NCI-H1694 (cell line): ENCODE measurements around the gene ZMYM3.

ENCODE experiments used
- DNase-seq: peaks from one replicate; lab custom pipeline; 2025; lab: John Stamatoyannopoulos, UW

ZMYM3 gene

DNA sequence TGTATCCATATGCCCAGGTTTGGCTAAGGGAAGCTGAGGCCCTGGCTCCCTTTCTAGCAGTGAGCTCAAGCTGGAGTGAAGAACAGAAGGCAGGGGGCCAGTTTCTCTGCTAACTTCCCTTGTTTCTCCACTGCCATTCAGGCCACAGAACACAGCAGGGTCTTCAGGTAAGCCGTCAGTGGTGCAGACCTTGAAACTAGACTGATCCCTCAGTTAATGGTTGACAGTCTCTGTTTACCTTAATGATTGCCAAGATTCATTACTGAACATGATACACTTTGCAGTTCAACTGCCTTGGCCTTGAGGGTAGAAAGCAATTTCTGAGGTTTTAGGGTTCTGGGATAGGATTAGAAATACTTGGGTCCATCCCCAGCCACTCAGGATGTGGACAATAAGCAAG lies 39.8 kb downstream of the ZMYM3 start:
- no peak for DNase-seq

DNA sequence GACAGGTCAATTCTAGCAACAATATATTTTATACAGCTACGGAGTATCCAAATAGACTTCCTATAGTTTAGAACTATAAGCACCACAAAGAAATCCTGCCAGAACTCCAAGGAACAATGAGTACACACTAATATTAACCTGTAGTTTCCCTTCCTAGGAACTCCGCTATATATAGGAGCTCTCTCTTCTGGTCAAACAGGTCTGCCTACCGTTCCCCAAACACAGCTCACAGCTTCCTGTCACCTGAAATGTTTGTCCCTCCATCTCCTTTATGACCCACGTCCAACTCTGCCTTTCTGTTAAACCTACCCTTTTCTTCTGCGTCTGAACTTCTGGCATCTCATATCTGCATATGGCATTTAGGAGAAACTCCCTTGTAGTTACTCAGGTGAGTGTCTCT lies 41.4 kb downstream of the ZMYM3 start:
- no peak for DNase-seq

DNA sequence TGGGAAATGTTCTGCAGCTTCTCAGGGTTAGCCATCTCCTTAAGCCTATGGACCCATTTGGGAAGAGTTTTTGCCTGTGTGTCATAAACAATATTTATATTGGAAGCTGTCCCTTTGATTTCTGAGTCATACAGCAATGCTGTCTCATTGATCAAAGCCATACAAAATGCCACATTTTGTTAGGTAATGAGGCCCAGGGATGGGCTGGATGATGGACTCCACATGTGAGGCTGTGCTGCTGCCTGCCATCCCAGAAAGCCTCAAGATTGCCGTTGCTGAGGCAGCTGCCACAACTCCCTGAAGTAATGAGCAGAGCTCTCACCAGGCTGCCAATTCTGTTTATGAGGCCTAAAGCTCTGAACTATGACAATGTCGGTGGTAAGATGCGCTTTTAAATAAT lies 43.1 kb downstream of the ZMYM3 start:
- DNase-seq, result no peak

DNA sequence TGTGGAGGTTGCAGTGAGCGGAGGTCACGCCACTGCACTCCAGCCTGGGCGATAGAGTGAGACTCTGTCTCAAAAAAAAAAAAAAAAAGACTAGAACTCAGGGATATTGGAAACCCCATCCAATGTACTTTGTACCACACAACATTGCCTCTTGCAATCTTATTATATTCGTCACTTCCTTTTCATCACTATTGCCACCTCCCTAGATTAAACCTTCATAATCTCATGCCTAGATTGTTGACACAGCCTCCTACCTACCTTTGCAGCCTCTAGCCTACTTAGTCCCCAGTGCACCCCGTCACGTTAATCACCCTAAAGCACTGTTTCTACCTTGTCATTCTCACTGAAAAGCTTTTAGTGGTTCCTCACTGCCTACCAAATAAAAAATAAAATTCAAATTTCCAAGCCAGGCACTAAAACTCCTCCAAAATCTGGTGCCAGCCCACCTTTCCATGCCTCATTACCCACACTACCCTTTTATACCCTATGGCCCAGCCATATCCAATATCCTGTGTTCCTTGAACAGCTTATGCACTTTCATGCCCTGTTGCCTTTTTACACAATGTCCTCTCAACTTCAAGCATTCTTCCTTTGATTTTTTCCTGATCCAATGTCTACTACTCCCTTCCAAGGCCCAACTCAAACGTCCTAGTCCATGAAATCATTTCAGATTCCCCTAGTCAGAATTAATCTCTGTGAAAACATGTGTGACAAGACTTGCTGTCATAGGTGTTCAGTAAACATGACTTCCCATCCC lies 54.5 kb downstream of the ZMYM3 start:
- no peak for DNase-seq

DNA sequence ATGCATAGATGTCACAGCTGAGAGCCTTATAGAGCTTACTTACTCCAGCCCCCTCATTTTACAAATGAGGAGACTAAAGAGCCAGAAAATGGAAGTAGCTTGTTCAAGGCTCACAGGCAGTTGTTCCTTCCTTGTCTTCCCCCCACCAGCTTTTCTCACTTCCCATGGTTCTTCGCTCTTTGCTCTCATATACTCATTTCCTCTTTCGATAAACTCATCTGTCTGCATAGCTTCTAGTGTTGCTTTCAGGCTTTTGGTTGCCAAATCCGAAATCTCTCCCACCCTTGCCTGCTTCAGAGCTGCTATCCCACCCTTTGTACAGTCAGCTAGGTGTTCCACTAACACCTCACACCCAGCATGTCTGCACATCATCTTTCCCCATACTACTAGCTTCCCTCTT lies 55.9 kb downstream of the ZMYM3 start:
- no peak for DNase-seq

DNA sequence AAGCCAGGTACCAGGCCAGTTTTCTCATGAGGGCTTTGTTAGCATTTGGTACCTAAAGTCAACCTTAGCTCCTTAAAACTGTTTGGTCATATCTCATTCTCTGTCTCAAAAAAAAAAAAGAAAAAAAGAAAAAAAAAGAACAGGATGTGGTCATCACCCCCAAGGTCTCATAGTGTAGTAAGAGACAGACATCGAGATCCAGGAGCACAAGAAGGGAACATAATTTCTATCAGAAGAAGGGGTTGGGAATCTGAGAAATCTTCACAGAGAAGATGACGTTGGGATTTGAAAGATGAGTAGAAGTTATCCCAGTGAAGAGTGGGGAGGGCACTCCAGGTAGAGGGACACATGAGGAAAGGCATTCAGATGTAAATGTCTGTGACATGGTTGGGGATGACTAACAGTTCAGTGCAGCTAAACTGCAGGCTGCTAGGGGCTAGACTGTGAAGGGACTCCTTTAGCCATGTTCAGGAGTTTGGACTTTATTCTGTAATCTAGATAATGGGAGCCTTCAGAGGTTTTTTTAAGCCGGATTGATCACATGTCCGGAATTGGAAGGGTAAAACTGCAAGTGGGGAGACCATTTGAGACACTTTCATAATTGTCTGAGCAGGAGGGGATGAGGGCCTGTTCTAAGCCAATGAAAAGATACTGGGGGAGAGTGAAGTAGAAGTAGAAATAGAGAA lies 57.8 kb downstream of the ZMYM3 start:
- no peak for DNase-seq

DNA sequence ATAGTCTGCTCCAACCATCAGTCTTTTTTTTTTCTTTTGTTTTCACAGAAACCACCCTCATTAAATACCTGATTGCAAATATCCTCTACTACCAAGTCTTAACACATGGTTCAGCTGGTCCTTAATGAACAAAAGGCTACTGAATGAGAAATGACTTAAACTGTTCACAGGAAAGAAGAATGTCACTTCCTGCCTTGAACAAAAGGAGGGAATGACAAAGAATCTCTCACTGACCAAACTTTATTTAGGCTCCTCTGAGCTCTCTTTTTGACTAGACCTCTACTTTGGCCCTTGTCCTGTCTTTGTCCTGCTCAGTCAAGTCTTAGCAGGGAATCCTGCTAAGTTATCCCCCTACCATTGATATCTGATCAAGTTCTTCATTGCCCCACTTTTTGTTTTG lies 62.7 kb downstream of the ZMYM3 start:
- no peak for DNase-seq
